Fibroblast of lung (primary cell): Measurements from ENCODE around the gene ITPA.

Experiments
- EZH2 ChIP-seq: IDR thresholded peaks from 2 replicates; pipeline ENCODE4 v1.5.1; 2012; ENCODE audit warnings: low read length, control low read depth, mild to moderate bottlenecking; ENCODE audit errors: missing control alignments
- TF ChIP-seq, protein P1 (sequence below), 2 donors: IDR thresholded peaks in 1 of 2; conservative IDR thresholded peaks in 1 of 2; 1 replicate in 1 of 2; 2 replicates in 1 of 2; pipeline ENCODE4 v1.5.1; 2011 to 2012; ENCODE audit warnings: low read length in 2 of 2, control low read depth in 1 of 2, inconsistent platforms in 1 of 2, low read depth in 1 of 2, mild to moderate bottlenecking in 1 of 2

DNA sequence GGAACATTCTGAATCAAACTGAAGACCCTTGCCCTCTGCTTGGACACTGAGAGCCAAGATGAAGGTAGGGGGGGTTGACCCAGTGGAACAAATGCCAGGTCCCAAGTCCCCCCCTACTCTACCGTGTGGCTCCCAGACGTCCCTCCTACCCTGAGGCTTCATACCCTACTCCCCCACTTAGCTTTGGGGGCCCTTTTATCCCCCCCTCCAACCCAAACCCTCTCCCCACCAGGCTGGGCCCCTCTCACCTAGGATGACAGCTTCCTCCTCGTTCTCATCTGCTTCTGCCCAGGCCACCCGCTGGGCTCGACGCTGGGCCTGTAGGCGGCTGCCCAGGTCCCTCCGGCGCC lies 6.4 kb upstream of the ITPA start:
- TF ChIP-seq, protein P1, sequence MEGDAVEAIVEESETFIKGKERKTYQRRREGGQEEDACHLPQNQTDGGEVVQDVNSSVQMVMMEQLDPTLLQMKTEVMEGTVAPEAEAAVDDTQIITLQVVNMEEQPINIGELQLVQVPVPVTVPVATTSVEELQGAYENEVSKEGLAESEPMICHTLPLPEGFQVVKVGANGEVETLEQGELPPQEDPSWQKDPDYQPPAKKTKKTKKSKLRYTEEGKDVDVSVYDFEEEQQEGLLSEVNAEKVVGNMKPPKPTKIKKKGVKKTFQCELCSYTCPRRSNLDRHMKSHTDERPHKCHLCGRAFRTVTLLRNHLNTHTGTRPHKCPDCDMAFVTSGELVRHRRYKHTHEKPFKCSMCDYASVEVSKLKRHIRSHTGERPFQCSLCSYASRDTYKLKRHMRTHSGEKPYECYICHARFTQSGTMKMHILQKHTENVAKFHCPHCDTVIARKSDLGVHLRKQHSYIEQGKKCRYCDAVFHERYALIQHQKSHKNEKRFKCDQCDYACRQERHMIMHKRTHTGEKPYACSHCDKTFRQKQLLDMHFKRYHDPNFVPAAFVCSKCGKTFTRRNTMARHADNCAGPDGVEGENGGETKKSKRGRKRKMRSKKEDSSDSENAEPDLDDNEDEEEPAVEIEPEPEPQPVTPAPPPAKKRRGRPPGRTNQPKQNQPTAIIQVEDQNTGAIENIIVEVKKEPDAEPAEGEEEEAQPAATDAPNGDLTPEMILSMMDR (conservative IDR thresholded peaks at IDR 0.05 in 1 of 2, IDR thresholded peaks at IDR 0.05 in 1 of 2; ENCODE audit: low read depth in 1 of 2, low read length in 2 of 2): no peak
- no peak for TF ChIP-seq EZH2
